Measurements from ENCODE around the gene PRKG2. TPM values are rescaled to one million over a fixed set of nuclear protein-coding genes. Genes with fewer than 3 reads are reported as not detected.

The PRKG2 gene
- total and polyA plus RNA-seq, 4 donors: 0.03 to 0.14 (median 0.08) TPM; not detected in 1

- Histone ChIP-seq H3K9me3 (ENCODE audit: control insufficient read depth in 4 of 4, low read length in 3 of 4) (no peaks in the 10 kb centered on the region), H3K27me3 (ENCODE audit: control insufficient read depth in 4 of 4, insufficient read depth in 4 of 4, low read length in 3 of 4) (peaks cover 0 to 3% (median 0%) of the 10 kb centered on the region in 4 donors), H3K4me3 (ENCODE audit: low read depth in 1 of 3, low read length in 3 of 3) (no peak overlapping the region), H3K27ac (ENCODE audit: low read depth in 1 of 2, low read length in 2 of 2) (no peak overlapping the region), H3K4me1 (ENCODE audit: control insufficient read depth in 4 of 4, insufficient read depth in 4 of 4, low read length in 3 of 4) (no peaks in the 10 kb centered on the region), H3K36me3 (ENCODE audit: control insufficient read depth in 4 of 4, insufficient read depth in 3 of 4, low read depth in 1 of 4, low read length in 3 of 4) (no peaks in the 10 kb centered on the region), H3K9ac (ENCODE audit: low read depth in 1 of 2, low read length in 2 of 2) (no peak overlapping the region)
- no peak for TF ChIP-seq EGR1 (IDR thresholded peaks at IDR 0.05; ENCODE audit: low read depth in 2 of 2)
- TF ChIP-seq REST (IDR thresholded peaks at IDR 0.05): no peak
- TF ChIP-seq HNF4G (IDR thresholded peaks at IDR 0.05): no peak
- TF ChIP-seq NR2F2 (IDR thresholded peaks at IDR 0.05): no peak
- TF ChIP-seq FOXA1 (IDR thresholded peaks at IDR 0.05): no peak
- no peak for TF ChIP-seq HNF4A (conservative IDR thresholded peaks at IDR 0.05)
- TF ChIP-seq YY1 (IDR thresholded peaks at IDR 0.05): no peak
- no peak for TF ChIP-seq ATF3 (IDR thresholded peaks at IDR 0.05)
- TF ChIP-seq ZBTB33 (IDR thresholded peaks at IDR 0.05): no peak
- no peak for TF ChIP-seq CTCF (IDR thresholded peaks at IDR 0.05; ENCODE audit: low read depth, low read length, missing input control)
- no peak for TF ChIP-seq RXRA (IDR thresholded peaks at IDR 0.05)
- TF ChIP-seq MAX (IDR thresholded peaks at IDR 0.05): no peak
- TF ChIP-seq FOXA2 (IDR thresholded peaks at IDR 0.05): no peak
- no peak for TF ChIP-seq GABPA (IDR thresholded peaks at IDR 0.05 in 1 of 2, conservative IDR thresholded peaks at IDR 0.05 in 1 of 2)
- no peak for TF ChIP-seq TAF1 (conservative IDR thresholded peaks at IDR 0.05)
- no peak for TF ChIP-seq RAD21 (IDR thresholded peaks at IDR 0.05)
- no peak for TF ChIP-seq SP1 (IDR thresholded peaks at IDR 0.05)
- TF ChIP-seq JUND (IDR thresholded peaks at IDR 0.05): no peak
- 74% methylated on average over 8 of the region's 8 CpGs for WGBS
- DNase-seq (ENCODE audit: low spot score): no peak
These were observed 41.3 kb upstream of the PRKG2 start for GRCh38 chr4:81256059-81256970.
